ENCODE results near the gene NF2.
A peak's percentile ranks its signal among the peaks of the same experiment; 100 is the strongest.
"Not testable (repeated sequence)": the region's sequence is repeated elsewhere in the genome, so short reads cannot be mapped to it uniquely, and the experiment has no call there.

The NF2 gene

DNA sequence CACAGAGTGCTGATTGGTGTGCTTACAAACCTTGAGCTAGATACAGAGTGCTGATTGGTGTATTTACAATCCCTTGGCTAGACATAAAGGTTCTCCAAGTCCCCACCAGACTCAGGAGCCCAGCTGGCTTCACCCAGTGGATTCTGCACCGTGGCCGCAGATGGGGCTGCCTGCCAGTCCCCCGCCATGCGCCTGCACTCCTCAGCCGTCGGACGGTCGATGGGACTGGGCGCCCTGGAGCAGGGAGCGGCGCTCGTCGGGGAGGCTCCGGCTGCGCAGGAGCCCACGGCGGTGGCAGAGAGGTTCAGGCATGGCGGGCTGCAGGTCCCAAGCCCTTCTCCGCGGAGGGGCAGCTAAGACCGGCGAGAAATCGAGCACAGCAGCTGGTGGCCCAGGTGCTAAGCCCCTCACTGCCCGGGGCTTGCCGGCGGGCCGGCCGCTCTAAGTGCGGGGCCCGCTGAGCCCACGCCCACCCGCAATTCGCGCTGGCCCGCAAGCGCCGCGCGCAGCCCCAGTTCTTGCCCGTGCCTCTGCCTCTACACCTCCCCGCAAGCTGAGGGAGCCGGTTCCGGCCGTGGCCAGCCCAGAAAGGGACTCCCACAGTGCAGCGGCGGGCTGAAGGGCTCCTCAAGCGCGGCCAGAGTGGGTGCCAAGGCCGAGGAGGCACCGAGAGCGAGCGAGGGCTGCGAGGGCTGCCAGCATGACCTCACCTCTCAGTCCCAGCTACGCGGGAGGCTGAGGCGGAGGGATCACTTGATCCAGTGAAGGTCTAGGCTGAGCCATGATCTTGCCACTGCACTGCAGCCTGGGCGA, 5.4 kb upstream of the NF2 start:
- not testable (repeated sequence) for DNase-seq

DNA sequence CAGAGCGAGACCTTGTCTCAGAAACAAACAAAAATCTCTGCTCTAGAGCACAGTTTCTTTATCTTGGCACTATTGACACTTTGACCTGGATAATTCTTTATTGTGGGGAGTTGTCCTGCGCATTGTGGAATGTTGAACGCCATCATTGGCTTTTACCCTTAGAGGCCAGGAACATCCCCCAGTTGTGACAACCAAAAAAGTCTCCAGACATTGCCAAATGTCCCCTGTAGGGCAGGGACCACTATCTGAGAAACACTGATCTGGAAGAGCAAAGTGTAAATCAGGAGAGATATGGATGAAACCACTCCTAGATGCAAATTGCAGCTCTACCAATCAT, 4.8 kb upstream of the NF2 start:
- DNase-seq = no peak

DNA sequence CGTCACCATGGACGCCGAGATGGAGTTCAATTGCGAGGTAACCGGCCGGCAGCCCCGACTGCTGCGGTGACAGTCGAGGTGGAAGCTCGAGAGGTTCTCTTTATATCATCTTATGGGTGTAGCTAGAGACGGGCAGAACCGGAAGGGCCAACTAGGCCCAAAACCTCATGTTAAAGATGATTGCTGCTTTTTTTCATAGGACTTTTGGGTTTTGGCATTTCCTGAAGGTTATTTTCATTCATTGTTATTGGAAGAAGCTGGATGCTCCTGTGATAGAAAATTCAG, 585 bp downstream of the NF2 start:
- DNase-seq = no peak

DNA sequence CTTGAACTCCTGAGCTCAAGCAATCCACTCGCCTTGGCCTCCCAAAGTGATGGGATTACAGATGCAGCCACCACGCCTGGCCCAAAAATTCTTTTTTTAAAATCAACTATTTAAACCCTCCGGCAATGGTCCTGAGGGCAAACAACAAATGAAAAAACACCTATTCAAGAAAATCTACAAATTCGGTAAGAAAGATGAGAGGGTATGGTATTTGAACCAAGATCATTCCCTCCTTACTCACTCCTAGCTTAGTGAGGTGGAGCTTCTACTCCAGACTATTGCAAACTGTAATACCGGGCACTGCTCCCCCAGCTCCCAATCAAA, 2.1 kb downstream of the NF2 start:
- no peak for DNase-seq

DNA sequence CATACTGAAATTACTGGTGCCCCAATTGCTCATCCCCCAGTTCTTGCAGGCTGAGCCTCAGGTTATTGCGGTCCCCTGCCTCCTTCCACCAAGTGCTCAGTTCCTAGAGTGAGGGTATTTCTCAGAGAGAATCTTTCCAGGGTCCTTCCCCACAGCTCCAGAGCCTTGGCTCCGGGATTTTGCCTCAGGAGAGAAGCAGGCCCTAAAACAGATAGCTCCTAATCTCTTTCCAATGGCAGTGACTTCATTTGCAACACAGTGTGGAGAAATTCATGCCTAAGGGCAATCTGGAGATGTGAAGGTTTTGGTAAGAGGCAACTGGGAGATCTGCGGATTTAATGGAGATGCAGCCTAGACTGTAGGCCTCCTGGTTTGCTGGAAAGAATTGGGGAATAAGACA, 2.9 kb downstream of the NF2 start:
- DNase-seq = no peak

DNA sequence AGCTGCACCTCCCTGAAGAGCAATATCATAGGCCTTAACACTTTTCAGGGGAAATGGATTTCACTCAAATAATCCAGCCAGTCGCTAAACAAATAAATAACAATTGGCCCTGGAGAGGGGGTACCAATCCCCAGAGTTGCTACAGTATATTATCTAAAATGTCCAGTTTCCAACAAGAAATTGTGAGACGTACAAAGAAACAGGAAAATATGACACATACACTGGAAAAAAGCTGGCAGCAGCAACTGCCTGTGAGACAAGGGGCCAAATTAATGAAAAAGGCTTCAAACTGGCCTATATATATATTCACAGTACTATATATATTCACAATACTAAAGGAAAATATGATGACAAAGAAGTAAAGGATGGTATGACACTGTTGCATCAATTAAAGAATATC, 4.0 kb downstream of the NF2 start:
- no peak for DNase-seq

DNA sequence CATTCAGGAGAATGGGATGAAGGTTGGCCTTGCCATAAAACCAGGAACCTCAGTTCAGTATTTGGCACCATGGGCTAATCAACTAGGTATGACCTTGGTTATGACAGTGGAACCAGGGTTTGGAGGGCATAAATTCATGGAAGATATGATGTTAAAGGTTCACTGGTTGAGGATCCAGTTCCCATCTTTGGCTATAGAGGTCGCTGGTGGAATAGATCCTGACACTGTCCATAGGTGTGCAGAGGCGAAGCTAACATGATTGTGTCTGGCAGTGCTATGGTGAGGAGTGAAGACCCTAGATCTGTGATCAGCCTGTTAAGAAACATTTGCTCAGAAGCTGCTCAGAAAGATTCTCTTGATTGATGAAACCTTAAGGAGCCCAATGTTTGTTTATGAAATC, 5.7 kb downstream of the NF2 start:
- DNase-seq = no peak

DNA sequence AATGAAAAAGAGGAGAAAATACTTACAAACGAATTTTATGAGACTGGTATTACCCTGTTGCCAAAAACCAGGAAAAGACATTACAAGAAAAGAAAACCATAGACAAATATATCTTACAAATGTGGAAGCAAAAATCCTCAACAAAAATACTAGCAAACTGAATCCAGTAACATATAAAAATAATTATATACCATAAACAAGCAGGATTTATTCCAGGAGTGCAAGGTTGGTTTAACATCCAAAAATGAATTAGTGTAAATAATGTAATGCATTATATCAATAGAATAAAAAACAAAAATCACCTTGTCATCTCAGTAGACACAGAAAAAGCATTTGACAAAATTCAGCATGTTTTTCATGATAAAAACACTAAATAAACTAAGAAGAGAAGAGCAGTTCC, 7.3 kb downstream of the NF2 start:
- no peak for DNase-seq

DNA sequence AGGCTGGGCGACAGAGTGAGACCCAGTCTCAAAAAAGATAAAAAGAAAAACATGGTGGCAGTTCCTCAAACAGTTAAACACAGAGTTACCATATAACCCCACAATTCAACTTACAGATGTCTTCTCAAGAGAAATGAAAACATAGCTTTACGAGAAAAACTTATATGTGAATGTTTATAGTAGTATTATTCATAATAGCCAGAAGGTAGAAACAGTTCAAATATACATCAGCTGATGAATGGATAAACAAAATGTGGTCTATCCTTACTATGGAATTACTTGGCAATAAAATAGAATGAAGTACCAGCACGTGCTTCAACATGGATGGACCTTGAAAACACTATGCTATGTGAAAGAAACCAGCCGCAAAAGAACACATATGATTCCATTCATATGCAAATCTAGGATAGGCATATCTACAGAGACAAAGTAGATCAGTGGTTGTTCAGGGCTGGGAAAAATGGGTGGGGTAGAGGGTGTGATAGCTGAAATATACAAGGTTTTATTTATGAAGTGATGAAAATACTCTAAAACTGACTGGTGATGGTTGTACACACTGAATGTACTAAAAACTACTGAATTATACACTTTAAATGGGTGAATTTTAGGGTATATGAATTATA, 12.4 kb downstream of the NF2 start:
- no peak for DNase-seq

DNA sequence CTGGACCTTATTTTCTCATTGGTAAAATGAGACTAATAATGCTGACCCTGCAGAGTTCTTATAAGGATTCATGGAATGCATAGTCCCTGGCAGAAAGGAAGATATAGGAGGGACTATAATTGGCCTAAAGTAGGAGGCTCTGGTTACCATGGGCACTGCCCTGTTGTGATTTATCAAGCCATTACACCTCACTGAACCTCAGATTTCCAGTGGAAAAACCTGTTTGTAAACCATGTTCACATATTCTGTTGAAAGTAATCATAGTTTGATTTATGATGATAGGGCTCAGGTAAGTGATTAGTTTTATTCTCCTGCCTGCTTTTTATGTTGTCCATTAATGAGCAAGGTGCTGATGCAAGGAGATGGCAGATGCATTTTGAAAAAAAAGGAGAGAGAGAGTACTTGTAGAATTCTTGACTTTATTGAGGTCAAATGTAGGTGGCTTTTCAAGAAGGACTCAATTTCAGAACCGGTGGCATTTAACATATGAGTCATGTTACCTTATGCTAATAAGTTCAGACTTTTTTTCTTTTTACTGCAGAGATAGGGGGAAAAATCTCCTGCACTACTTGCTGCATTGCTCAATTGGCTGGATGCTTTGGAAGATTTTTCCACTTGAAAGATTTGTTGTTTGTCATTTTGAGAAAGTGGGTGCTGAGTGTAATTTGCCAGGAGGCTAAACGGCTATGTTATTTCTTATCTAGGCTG, 14.6 kb downstream of the NF2 start:
- DNase-seq = no peak

DNA sequence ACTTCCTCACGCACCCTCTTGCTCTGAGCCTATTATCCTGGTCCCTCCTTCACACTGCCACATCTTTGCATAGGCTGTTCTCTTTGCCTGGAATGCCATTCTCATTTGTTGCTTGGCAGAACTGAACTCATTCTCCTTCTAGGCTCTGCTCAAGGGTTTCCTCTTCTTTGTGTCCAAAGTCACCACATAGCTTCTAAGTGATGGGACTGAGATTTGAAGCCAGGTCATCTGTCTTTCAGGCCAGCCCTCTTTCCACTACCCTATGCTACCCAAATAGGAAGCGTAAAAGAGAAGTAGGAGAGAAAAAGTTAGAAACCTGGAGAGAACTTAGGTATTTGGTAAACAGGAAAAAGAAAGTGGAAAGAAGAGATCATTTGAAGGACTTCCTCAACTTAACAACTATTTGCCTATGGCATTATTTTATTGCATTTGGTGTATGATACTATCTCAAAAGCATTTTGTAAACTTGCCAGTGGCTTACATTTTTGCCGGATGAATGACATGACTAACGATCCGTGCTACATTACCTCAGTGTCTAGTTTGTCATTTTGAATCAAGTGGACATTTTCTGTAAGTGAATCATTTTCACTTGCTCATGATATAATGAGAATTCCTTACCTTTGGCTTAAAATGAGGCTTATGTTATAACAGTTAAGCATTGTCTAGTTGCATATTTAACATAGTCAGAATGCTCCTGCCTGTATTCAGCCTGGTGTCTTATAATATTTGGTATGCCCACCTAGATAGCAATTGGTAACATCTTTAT, 18.5 kb downstream of the NF2 start:
- DNase-seq = no peak

DNA sequence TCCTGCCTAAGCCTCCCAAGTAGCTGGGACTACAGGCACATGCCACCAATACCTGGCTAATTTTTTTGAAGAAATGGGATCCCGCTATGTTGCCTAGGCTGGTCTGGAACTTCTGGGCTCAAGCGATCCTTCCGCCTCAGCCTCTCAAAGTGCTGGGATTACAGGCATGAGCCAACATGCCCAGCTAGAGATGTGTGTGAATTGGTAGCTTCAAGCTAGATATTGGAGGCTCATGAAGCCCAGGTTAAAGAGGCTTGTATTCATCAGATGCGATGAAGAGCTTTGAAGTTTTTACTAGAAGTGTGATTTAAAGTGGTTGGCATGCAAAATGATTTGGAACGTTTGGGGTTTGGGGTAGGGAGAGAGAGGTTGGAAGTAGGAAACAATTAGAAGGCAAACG, 19.6 kb downstream of the NF2 start:
- DNase-seq = no peak

DNA sequence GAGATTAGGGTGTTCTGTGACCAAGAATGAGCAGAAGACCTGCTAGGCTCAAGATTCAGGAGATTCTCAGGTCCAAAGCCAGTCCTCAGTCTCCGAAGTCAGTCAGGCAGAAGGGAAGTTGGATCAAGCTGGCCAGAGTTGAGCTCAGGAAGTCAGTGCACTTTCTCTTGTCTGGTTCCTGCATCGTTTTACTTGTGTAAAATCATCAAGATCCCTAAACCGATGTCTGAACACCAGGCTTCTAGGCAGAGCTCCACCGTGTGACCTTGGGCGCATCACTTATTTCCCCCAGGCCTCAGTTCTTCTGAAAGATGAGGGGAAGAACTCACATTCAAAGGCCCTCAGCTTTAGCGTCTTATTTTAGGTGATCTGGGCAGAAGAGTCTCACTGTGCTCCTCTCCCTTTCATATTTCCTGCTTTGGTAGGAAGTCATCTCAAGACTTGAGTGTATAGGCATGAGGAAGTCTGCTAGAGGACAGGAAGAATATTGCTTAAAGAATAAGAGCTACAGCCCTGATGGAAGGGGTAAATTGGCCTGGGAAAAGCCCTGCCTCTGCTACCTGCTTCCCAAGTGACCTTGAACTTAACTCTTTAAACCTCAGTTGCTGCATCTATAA, 20.2 kb downstream of the NF2 start:
- DNase-seq = no peak

DNA sequence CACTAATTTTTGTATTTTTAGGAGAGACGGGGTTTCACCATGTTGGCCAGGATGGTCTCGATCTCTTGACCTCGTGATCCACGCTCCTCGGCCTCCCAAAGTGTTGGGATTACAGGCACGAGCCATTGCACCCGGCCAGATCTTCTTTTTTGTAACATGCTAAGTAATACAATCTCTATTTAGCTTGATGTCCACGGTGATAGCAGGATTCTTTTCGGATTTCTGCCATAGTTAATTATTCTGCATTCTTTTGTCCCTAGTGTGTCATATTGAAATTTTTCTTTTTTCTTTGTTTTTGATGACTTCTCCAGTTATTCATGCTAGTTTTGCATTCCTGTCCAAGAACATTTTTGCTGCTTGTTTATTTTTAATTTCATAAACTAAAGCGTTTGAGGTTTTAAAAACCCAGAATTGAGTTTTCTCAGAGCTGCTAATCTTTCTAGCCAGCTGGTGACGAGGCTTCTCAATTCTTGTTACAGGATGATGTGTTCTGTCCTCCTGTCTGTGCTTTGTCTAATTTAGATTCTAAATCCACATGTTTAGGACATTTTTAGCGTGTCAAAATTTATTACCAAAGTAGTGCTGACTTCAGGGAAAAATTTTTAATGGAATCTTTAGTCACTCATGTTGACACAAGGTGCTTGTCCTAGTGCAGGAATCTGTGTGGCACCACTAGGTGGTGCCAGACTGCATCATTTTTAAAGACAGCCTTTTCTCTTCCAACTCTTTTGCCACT, 21.8 kb downstream of the NF2 start:
- DNase-seq = peak; percentile 78

DNA sequence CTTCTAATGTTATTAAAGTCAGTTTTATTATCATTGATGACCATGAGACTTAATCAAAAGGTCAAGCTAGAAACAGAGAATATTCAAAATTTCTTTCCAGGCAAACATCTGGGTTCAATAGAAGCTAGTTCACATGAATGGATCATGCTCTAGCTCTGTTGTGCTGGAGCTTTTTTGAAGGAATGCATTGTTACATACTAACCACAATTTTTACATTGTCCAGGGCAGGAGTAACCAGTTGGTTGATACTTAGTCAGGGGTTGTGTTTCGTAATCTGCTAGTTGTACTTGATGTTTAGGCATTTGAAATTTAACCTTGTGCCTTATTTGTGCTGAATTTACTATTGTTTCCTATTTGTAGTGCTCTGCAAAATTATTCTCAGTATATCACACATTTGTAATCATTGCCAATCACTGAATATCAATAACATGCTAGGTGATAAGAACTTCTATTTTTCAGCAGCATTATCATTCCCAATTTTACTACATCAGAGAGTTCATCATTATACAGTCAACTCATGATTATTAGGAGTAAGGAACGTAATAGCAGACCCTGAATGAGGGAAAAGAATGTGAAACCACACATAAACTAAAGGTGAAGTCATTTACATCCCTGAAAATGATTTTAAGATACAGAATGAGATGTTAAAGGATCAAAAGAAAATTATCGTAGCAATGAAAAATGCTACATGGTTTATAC, 23.2 kb downstream of the NF2 start:
- DNase-seq = no peak

DNA sequence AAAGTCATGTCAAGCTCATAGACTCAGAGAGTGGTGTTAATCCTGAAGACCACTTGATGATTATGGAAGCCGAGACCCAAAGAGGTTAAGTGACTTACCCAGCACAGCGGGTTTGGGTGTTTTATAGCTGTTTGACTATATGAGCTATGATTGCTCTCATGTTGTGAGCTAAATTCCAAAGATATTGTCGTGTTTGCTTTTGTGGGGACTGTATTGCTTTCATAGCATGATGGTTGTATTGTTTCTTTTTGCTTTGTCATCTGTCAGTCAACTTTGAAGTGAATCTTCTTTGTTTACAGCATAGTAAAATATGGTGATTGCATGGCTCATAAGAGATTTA, 23.7 kb downstream of the NF2 start:
- no peak for DNase-seq

DNA sequence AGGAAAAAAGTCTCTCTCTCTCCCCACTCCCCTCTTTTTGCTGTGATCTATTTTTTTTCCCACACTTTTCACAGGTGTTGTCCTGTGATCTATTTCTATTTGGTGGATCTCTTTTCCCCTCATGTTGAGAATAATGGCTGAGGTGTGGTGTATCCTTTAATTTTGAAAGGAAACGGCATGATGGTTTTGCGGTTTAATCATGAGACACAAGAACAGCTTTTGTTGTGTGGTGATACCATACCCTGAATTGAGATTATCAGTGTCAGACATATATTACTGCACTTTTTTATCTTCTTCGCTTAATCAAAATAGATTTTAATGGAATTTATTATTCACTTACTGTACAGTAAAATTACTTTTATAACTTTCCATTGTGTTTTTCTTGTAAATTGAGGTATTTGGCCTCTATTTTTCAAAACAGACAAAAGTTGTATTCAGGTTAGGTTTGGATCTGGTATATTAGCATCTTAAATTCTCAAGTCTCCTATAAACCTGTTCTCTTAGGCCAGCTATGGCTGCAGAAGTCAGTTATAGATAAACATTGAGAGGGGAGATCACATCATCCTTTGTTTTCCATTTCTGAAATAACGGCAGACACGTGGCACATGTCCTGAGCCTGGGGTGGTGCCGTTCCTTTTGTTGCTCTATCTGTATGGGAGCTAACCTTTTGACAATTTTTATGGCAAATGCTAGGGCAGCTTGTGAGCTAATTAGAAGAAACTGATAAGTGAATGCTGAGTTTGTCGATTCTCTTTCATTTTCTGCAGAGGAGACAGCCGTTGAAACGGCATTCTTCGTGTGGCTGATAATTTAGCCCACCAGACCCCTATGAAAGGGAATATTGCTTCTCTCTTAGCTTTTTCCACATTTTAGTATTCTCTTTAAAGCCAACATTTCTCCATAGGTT, 25.8 kb downstream of the NF2 start:
- no peak for DNase-seq

DNA sequence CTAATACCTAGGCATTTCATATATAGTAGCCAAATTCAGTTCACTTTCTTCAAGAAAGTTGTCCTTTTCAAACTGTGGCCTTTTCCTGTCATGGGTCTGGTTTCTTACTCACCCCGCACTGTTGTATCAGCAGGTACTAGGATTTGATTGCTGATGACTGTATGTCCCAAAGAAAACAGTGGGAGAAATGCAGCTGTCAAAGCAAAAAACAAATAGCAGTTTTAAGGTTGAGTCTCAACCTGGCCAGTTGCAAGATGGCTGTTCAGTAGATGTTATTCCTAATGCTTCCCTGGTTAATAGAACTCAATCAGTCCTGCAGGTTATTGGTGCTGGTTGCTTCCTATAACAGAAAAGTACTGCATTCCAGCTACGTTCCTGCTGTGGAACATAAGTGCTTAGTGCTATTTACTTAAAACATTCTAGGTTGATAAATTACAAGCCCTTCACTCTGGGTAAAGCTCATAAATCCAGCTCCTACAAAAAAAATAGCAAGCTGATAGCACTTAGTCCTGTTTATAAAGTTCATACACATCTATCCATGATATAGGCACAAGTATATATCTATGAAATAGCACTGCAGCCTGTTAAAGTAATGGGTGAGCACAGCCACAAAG, 26.6 kb downstream of the NF2 start:
- no peak for DNase-seq

DNA sequence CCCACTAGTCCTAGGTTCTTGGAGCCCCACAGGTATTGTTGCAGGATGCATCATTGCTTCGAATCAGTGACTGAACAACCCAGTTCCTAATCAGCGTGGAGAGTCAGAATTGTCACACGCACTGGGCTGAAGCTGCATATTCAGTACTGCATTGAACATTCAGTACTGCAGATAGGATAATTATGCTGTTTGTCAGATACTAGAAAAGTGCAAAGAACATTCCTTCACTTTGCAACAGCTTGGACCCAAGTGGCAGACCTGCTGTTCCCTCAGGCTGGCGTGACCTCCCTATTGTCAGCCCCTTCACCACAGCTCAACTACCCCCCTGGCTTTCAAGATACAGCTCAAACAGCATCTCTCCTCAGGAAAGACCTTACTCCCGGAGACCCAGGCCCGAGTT, 27.6 kb downstream of the NF2 start:
- no peak for DNase-seq

DNA sequence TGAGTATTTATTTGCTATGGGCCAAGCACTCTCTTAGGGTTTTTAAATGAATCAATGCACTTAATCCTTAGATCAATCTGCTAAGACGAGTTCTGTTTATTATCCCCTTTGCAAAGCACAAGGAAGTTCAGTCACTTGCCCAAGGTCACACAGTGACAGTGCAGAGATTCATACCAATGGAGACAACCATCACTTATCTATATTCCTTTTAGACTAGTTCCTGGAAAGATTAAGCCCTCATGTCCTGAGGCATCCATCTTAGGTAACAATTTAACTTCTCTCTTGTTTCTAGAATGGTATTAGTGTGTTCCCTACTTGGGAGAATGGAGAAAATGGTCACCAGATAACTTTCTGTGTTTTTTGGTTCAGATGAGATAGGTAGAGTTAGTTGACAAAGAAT, 28.3 kb downstream of the NF2 start:
- DNase-seq = no peak

DNA sequence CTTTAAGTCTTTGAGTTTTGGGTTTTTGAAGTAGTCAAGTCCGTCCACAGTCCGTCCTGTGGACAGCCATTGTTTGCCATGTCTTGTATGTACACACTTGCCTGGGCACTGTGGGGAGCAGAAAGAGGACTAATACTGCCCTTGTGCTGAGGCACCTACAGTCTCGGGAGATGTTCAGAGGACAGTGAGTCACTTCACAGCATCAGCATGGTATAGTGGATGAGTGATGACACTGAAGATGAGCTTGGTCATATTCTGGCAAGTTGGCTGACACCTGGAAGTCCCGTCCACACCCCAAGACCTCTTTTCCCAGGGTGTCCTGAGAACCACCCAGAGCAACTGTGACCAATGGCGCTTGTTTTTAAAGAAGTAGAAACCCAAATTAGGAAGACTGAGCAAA, 29.2 kb downstream of the NF2 start:
- no peak for DNase-seq
